HEK293 (cell line): Measurements from ENCODE around the gene ABTB2.

Experiments used
- CTCF ChIA-PET: fragments of 350-600 bp; formaldehyde crosslinking; extraction: SDS; loops from one replicate; lab custom pipeline; 2021; ENCODE audit warnings: antibody characterized with exemption; lab: Yijun Ruan, JAX
- POLR2A ChIA-PET: fragments of 300-600 bp; formaldehyde crosslinking; extraction: SDS; loops from one replicate; lab custom pipeline; 2020; ENCODE audit warnings: antibody characterized with exemption, inconsistent platforms; lab: Yijun Ruan, JAX
- H3K27ac ChIP-seq: fragments of 200-500 bp; sonication (Bioruptor generic); 2 replicates; pipeline ENCODE4 v1.5.1; 2014; ENCODE audit warnings: low read depth, low read length, control low read depth, inconsistent platforms; ENCODE audit errors: extremely low read depth
- H3K36me3 ChIP-seq, 2 experiments: fragments of 200-500 bp in 1 of 2; sonication (Bioruptor generic) in 1 of 2; 1 replicate in 1 of 2; 2 replicates in 1 of 2; pipeline ENCODE4 v1.5.1; 2014 to 2017; ENCODE audit warnings: inconsistent platforms in 2 of 2, low read length in 2 of 2; ENCODE audit not compliant: control insufficient read depth in 2 of 2, insufficient read depth in 1 of 2
- H3K4me1 ChIP-seq: fragments of 200-500 bp; sonication (Bioruptor generic); 2 replicates; pipeline ENCODE4 v1.5.1; 2014; ENCODE audit warnings: mild to moderate bottlenecking, low read length, inconsistent platforms; ENCODE audit not compliant: control insufficient read depth, insufficient read depth
- H3K4me3 ChIP-seq: 2 replicates; pipeline ENCODE4 v1.5.1; 2011; ENCODE audit warnings: low read depth, mild to moderate bottlenecking, control low read depth, low read length, moderate library complexity
- H3K9me3 ChIP-seq: fragments of 200-500 bp; sonication (Bioruptor generic); 2 replicates; pipeline ENCODE4 v1.5.1; 2014; ENCODE audit warnings: low read depth, low read length, inconsistent platforms; ENCODE audit not compliant: control insufficient read depth, insufficient read depth
- EGR2 ChIP-seq: fragments of 450-650 bp; formaldehyde crosslinking; IDR thresholded peaks from 2 replicates; pipeline ENCODE4 v1.5.1; 2016; ENCODE audit warnings: low read depth, missing biosample characterization, missing genetic modification characterization
- GLIS1 ChIP-seq: fragments of 450-650 bp; formaldehyde crosslinking; IDR thresholded peaks from 2 replicates; pipeline ENCODE4 v1.5.1; 2016; ENCODE audit warnings: missing biosample characterization, missing genetic modification characterization
- KLF10 ChIP-seq: fragments of 450-650 bp; IDR thresholded peaks from 2 replicates; pipeline ENCODE4 v1.5.1; 2018; ENCODE audit warnings: missing biosample characterization, mild to moderate bottlenecking, missing genetic modification characterization
- KLF7 ChIP-seq: fragments of 450-650 bp; formaldehyde crosslinking; IDR thresholded peaks from 2 replicates; pipeline ENCODE4 v1.5.1; 2016; ENCODE audit warnings: missing biosample characterization, missing genetic modification characterization, borderline replicate concordance
- MEIS1 ChIP-seq: sonication (generic); formaldehyde crosslinking; IDR thresholded peaks from 2 replicates; pipeline ENCODE4 v1.8.1; 2022; ENCODE audit warnings: missing genetic modification reagents, mild to moderate bottlenecking, borderline replicate concordance
- MZF1 ChIP-seq: fragments of 450-650 bp; formaldehyde crosslinking; IDR thresholded peaks from 2 replicates; pipeline ENCODE4 v1.5.1; 2017; ENCODE audit warnings: missing biosample characterization, missing genetic modification characterization, borderline replicate concordance
- SALL2 ChIP-seq: fragments of 450-650 bp; formaldehyde crosslinking; IDR thresholded peaks from 2 replicates; pipeline ENCODE4 v1.5.0; 2017; ENCODE audit warnings: missing biosample characterization, mild to moderate bottlenecking, missing genetic modification characterization, borderline replicate concordance
- ZBTB1 ChIP-seq: fragments of 450-650 bp; formaldehyde crosslinking; IDR thresholded peaks from 2 replicates; pipeline ENCODE4 v1.5.1; 2016; ENCODE audit warnings: missing biosample characterization, missing genetic modification characterization
- ZBTB20 ChIP-seq: fragments of 450-650 bp; formaldehyde crosslinking; IDR thresholded peaks from 2 replicates; pipeline ENCODE4 v1.5.1; 2016; ENCODE audit warnings: missing biosample characterization, missing genetic modification characterization
- ZBTB21 ChIP-seq: fragments of 450-650 bp; formaldehyde crosslinking; IDR thresholded peaks from 2 replicates; pipeline ENCODE4 v1.5.1; 2017; ENCODE audit warnings: missing biosample characterization, missing genetic modification characterization
- ZNF416 ChIP-seq: fragments of 450-650 bp; formaldehyde crosslinking; IDR thresholded peaks from 2 replicates; pipeline ENCODE4 v1.5.1; 2016; ENCODE audit warnings: missing biosample characterization, missing genetic modification characterization
- ZNF670 ChIP-seq: fragments of 450-650 bp; formaldehyde crosslinking; IDR thresholded peaks from 2 replicates; pipeline ENCODE4 v1.5.1; 2016; ENCODE audit warnings: missing biosample characterization, missing genetic modification characterization, low read depth
- ZNF830 ChIP-seq: fragments of 450-650 bp; IDR thresholded peaks from 2 replicates; pipeline ENCODE4 v1.5.0; 2018; ENCODE audit warnings: missing biosample characterization, missing genetic modification characterization, low read depth, mild to moderate bottlenecking, moderate library complexity
- ZSCAN23 ChIP-seq: fragments of 450-650 bp; formaldehyde crosslinking; IDR thresholded peaks from 2 replicates; pipeline ENCODE4 v1.5.1; 2016; ENCODE audit warnings: missing biosample characterization, missing genetic modification characterization
- TF ChIP-seq, protein P1 (sequence below): fragments of 450-650 bp; formaldehyde crosslinking; IDR thresholded peaks from 2 replicates; pipeline ENCODE4 v1.5.1; 2016; ENCODE audit warnings: missing biosample characterization, missing genetic modification characterization
- TF ChIP-seq, protein P2 (sequence below): fragments of 450-650 bp; formaldehyde crosslinking; conservative IDR thresholded peaks from 2 replicates; pipeline ENCODE4 v1.5.1; 2016; ENCODE audit warnings: low read depth, missing biosample characterization, missing genetic modification characterization
- TF ChIP-seq, protein P3 (sequence below): fragments of 450-650 bp; formaldehyde crosslinking; IDR thresholded peaks from 2 replicates; pipeline ENCODE4 v1.5.1; 2016; ENCODE audit warnings: missing biosample characterization, missing genetic modification characterization
- TF ChIP-seq, protein P4 (sequence below): fragments of 450-650 bp; formaldehyde crosslinking; IDR thresholded peaks from 2 replicates; pipeline ENCODE4; 2016; ENCODE audit warnings: missing biosample characterization, missing genetic modification characterization

Gene ABTB2

DNA sequence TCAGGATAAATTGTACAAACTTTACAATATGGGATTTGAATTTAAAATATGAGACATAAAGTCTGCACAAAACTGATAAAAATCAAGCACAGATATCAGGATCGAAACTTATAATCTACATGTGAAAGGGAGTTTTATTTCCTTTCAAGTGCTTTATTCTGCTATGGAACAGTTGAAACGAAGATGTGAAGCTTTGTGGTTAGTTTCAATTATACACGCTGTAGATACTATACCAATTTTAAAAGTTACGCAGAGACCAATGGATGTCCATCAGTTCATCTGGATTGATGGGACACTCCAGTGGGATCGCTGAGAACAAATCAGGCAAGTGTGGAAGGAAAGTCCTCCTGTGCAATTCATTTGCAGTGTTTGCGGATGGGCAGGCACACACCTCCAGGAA lies 46.5 kb upstream of the ABTB2 start:
- TF ChIP-seq, protein P1, sequence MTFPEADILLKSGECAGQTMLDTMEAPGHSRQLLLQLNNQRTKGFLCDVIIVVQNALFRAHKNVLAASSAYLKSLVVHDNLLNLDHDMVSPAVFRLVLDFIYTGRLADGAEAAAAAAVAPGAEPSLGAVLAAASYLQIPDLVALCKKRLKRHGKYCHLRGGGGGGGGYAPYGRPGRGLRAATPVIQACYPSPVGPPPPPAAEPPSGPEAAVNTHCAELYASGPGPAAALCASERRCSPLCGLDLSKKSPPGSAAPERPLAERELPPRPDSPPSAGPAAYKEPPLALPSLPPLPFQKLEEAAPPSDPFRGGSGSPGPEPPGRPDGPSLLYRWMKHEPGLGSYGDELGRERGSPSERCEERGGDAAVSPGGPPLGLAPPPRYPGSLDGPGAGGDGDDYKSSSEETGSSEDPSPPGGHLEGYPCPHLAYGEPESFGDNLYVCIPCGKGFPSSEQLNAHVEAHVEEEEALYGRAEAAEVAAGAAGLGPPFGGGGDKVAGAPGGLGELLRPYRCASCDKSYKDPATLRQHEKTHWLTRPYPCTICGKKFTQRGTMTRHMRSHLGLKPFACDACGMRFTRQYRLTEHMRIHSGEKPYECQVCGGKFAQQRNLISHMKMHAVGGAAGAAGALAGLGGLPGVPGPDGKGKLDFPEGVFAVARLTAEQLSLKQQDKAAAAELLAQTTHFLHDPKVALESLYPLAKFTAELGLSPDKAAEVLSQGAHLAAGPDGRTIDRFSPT (tag by site-specific recombination): no peak
- no peak for TF ChIP-seq EGR2 (tag by site-specific recombination)
- TF ChIP-seq, protein P2, sequence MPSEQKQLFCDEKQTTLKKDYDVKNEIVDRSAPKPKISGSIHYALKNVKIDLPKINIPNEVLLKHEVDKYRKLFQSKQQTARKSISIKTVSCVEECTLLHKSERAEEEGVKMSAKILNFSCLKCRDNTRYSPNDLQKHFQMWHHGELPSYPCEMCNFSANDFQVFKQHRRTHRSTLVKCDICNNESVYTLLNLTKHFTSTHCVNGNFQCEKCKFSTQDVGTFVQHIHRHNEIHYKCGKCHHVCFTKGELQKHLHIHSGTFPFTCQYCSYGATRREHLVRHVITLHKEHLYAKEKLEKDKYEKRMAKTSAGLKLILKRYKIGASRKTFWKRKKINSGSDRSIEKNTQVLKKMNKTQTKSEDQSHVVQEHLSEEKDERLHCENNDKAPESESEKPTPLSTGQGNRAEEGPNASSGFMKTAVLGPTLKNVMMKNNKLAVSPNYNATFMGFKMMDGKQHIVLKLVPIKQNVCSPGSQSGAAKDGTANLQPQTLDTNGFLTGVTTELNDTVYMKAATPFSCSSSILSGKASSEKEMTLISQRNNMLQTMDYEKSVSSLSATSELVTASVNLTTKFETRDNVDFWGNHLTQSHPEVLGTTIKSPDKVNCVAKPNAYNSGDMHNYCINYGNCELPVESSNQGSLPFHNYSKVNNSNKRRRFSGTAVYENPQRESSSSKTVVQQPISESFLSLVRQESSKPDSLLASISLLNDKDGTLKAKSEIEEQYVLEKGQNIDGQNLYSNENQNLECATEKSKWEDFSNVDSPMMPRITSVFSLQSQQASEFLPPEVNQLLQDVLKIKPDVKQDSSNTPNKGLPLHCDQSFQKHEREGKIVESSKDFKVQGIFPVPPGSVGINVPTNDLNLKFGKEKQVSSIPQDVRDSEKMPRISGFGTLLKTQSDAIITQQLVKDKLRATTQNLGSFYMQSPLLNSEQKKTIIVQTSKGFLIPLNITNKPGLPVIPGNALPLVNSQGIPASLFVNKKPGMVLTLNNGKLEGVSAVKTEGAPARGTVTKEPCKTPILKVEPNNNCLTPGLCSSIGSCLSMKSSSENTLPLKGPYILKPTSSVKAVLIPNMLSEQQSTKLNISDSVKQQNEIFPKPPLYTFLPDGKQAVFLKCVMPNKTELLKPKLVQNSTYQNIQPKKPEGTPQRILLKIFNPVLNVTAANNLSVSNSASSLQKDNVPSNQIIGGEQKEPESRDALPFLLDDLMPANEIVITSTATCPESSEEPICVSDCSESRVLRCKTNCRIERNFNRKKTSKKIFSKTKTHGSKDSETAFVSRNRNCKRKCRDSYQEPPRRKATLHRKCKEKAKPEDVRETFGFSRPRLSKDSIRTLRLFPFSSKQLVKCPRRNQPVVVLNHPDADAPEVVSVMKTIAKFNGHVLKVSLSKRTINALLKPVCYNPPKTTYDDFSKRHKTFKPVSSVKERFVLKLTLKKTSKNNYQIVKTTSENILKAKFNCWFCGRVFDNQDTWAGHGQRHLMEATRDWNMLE (tag by site-specific recombination): no peak
- TF ChIP-seq ZNF830: no peak
- TF ChIP-seq MEIS1 (CRISPR knock-in tag): no peak
- no peak for TF ChIP-seq KLF10 (tag by site-specific recombination)
- TF ChIP-seq SALL2: no peak
- no peak for TF ChIP-seq ZBTB20
- TF ChIP-seq, protein P3, sequence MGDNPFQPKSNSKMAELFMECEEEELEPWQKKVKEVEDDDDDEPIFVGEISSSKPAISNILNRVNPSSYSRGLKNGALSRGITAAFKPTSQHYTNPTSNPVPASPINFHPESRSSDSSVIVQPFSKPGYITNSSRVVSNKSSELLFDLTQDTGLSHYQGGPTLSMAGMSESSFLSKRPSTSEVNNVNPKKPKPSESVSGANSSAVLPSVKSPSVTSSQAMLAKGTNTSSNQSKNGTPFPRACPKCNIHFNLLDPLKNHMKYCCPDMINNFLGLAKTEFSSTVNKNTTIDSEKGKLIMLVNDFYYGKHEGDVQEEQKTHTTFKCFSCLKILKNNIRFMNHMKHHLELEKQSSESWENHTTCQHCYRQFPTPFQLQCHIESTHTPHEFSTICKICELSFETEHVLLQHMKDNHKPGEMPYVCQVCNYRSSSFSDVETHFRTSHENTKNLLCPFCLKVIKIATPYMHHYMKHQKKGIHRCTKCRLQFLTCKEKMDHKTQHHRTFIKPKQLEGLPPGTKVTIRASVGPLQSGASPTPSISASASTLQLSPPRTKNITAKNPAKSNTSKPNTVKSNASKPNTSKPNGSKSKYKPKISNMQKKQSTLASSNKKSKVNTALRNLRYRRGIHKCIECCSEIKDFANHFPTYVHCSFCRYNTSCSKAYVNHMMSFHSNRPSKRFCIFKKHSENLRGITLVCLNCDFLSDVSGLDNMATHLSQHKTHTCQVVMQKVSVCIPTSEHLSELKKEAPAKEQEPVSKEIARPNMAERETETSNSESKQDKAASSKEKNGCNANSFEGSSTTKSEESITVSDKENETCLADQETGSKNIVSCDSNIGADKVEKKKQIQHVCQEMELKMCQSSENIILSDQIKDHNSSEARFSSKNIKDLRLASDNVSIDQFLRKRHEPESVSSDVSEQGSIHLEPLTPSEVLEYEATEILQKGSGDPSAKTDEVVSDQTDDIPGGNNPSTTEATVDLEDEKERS (tag by site-specific recombination): no peak
- TF ChIP-seq, protein P4, sequence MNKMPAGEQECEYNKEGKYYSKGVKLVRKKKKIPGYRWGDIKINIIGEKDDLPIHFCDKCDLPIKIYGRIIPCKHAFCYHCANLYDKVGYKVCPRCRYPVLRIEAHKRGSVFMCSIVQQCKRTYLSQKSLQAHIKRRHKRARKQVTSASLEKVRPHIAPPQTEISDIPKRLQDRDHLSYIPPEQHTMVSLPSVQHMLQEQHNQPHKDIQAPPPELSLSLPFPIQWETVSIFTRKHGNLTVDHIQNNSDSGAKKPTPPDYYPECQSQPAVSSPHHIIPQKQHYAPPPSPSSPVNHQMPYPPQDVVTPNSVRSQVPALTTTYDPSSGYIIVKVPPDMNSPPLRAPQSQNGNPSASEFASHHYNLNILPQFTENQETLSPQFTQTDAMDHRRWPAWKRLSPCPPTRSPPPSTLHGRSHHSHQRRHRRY (tag by site-specific recombination): no peak
- TF ChIP-seq ZSCAN23 (tag by site-specific recombination): no peak
- TF ChIP-seq KLF7: no peak
- TF ChIP-seq ZBTB21 (tag by site-specific recombination): no peak
- no peak for TF ChIP-seq ZBTB1
- Histone ChIP-seq H3K4me3 (no peak overlapping the region), H3K27ac (no peak overlapping the region), H3K4me1 (no peaks in the 10 kb centered on the region), H3K9me3 (no peaks in the 10 kb centered on the region), H3K36me3 (no peaks in the 10 kb centered on the region)
- ChIA-PET CTCF (interaction anchor here (0.7 to 1.9 kb wide), 4 partner anchors 10 to 162 kb away, joined by 3 to 7 read pairs (median 3); no protein-coding TSS in a partner anchor), POLR2A (no interaction called here)

DNA sequence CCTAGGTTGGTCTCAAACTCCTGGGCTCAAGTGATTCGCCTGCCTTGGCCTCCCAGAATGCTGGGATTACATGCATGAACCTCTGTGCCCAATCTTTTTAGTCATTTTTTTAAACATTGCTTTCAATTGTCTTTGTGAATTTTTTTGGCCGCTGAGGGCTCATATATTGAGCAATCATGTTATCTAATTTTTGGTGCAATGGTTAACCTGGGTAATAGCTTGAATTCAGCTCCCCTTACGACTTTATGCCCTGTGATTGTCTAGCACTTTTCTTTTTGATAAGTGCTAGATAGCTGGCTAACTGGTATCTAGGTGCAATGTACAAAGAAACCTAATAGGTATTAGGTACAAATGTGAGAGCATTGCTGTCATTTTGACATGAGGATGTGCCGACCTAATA lies 45.6 kb upstream of the ABTB2 start:
- ChIA-PET POLR2A (no interaction called here), CTCF (interaction anchor here (0.6 to 1.9 kb wide), 3 partner anchors 11 to 1009 kb away, joined by 3 to 7 read pairs (median 4); no protein-coding TSS in a partner anchor)
- Histone ChIP-seq H3K36me3 (no peaks in the 10 kb centered on the region), H3K4me3 (no peak overlapping the region), H3K27ac (no peak overlapping the region), H3K9me3 (no peaks in the 10 kb centered on the region), H3K4me1 (no peaks in the 10 kb centered on the region)
- TF ChIP-seq ZNF670 (tag by site-specific recombination) (no peak), ZNF416 (tag by site-specific recombination) (no peak), MZF1 (tag by site-specific recombination) (no peak), GLIS1 (tag by site-specific recombination) (no peak)
- TF ChIP-seq, protein P2 (tag by site-specific recombination): no peak
